Activated CD8-positive, alpha-beta memory T cell treated with anti-CD3 and anti-CD28 coated beads, Interleukin-2, amount 50 U/mL, for 4 hours (primary cell): Measurements from ENCODE around the gene CASP1.
"Not testable (repeated sequence)": the region's sequence is repeated elsewhere in the genome, so short reads cannot be mapped to it uniquely, and the experiment has no call there.

Source experiments
- DNase-seq: peaks from one replicate; pipeline ENCODE4 v3.0.0-alpha.2; 2020

The CASP1 gene

DNA sequence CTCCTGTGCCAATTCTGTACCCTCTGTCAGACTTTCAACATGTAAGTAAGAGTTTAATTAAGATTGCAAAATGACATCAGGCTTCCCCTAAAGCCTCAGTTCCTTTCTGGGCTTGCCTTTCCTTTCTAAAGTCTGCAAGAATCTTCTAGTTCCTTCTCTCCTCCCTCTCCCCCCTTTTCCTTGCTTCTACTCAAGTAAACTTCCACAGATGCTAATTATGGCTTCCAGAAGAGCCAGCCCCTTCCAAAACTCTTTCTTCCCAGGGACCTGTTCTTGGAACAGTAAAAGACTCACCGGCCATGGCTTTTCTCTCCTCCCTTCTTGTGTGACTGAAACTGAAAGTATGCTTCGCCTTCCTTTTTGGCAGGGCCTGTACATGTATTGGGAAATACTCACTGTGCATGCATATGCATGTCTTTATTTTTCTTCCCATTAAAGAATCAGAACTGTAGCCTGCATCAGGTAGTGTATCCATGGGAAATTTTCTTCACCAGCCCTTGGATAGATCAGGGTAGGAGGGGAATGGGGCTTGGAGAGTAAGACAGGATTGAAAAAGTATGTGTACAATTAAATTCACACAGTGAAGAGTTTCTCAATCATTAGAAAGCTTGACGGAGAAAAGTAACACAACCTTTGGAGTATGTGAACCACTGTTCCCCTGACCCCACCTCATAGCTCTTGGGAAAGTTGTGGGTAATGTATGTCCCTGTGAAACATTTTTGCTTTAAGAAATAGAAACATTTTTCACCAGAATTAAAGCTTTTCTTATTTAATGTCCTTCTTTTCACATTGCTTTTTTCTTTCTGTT is at the start of gene CASP1:
CASP1 (minus strand) TSS at position 332 of the 808 bp plus-strand sequence; CDS start at position 301, 31 bp downstream.
- no peak for DNase-seq

GRCh38 chr11:105081412-105082150 is 46.6 kb upstream of the CASP1 start:
- no peak for DNase-seq

GRCh38 chr11:105080171-105080906 is 45.4 kb upstream of the CASP1 start:
- not testable (repeated sequence) for DNase-seq

- DNase-seq: no peak
Measured at GRCh38 chr11:105078283-105078682, 43.3 kb upstream of the CASP1 start.

DNA sequence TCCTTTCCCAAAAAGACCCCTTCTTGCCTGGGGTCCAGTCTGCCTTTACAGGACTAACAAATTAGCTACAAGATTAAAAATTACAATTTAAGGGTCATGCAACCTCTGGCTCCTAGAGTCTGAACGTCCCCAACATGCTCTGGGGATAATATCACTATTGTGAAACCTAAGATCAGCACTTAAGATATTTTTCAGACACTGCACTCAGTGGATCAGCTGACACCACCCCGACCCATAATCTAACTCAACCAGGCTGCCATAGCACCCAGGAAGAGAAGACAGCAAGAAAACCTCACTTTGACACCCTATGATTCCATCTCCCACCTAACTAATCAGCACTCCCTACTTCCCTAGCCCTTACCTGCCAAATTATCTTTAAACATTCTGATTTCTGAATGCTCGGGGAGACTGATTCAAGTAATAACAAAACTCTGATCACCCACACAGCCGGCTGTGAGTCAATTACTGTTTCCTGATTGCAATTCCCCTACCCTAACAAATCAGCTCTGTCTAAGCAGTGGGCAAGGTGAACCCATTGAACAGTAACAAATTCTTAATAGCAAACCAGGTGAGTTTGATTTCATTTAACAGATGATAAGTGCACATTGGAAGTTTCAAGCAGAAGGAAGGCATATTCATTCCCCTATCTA is 42.3 kb upstream of the CASP1 start:
- not testable (repeated sequence) for DNase-seq

DNA sequence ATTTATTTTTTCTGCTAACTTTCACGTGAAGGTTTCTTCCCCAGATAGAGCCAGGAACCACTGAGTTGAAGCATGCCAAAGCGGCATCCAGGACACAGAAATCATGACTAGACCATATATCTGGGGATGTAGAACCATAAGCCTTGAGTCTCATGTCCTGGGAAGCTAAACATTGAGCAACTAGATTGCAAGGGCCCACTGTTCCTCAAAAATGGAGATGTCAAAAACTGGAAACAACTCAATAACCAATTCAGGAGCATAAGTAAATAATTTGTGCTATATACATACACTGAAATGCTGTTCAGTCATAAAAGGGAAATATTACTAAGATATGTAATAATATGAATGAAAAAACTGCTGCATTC is 39.2 kb upstream of the CASP1 start:
- DNase-seq: no peak

- DNase-seq: no peak
Measured at GRCh38 chr11:105073456-105074165, 38.7 kb upstream of the CASP1 start.

DNA sequence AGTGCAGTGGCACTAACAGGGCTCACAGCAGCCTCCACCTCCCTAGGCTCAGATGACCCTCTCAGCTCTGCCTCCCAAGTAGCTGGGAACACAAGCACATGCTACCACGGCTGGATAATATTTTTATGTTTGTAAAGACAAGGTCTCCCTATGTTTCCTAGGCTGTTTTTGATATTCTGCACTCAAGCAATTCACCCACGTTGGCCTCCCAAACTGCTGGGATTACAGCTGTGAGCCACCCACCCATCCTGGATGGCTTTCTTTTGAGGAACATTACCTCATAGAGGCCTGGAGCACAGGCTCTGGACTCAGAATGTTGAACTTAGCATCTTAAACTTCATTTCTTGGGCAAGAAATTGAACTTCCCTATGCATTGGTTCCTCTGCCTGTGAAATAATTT is 37.1 kb upstream of the CASP1 start:
- DNase-seq: not testable (repeated sequence)

GRCh38 chr11:105071089-105071732 is 36.3 kb upstream of the CASP1 start:
- DNase-seq: no peak

DNA sequence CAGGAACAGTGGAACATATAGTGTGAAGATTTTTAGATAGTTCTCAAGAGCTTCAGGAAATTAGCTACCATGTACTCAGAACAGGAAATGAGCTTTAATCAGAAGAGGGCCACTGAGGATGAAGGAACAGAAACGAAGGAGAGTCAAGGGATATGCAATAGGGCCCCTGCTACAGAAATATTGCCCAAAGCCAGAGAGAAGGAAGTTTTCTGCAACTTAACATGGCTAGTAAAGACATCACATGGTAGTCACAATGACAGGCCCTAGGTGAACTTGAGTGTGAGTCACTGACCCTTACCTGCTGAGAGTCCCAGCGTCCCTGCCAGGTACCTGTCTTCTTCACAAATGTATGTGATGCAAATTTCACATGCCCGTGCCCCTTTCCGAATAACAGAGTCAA is 35.4 kb upstream of the CASP1 start:
- DNase-seq: no peak

DNA sequence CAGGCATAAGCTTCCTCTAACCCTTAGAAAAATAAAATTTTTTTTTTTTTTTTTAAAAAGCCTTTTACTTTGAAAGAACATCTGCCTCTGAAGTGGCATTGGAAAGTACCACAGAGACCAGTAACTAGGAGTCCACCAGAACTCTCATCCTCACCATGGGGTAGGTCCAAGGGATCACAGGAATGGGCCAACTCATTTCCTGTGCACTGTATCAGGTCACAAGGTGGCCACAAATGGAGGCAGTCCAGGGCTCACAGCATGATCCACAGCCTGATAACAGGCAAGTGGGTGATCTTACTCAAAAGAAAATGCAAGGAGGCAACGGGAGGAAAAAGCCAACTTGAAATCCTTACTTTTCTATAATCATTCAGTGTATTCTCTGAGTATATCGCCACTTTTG is 34.8 kb upstream of the CASP1 start:
- DNase-seq: not testable (repeated sequence)

DNA sequence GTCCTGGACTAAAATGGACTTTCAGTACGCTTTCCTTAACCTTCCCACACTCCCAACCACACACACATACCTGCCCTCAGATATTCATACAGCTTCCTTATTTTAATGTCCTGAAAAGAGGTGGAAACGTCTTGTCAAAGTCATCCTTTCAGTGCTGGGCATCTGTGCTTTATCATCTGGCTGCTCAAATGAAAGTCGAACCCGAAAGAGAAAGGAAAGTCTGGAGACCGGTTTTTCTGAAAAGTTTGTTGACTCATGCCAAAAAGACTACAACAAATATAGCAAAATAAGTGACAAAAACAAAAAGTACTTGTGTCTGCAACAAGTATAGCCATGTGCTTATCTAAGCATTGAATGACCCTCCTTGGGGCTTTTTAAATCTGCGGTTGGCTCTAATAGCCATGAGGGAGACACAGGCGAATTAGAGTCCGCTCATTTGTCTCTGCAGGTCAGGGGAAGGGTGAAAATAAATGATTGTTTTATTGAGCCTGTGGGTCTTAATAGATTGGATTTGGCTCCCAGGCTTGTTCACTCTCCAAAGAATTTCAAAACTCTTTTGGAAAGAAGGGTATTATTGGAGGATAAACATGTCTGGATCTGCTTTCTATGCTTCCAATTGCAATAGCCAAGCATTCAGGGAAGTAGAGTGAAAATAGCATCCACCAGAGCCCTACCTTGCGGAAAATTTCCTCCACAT is 28.4 kb upstream of the CASP1 start:
- DNase-seq: not testable (repeated sequence)

DNA sequence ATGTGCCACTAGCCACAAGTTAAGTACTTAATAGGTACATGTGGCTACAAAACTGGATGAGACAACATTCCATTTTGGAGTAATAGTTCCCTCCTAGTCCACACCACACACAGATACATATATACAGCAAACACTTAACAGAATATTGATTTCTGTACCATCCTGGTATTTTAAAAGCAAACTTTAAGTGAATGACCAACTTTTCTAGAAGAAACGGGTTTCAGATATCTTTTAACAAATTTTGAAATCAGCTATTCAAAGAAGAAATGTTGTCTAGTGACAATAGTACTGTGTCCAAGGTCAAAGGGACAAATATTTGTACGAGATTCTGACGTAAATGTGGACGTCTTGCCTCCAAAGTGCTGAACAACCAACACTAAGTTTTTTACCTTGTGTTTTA is 22.5 kb upstream of the CASP1 start:
- no peak for DNase-seq

GRCh38 chr11:105056446-105056845 is 21.5 kb upstream of the CASP1 start:
- no peak for DNase-seq

DNA sequence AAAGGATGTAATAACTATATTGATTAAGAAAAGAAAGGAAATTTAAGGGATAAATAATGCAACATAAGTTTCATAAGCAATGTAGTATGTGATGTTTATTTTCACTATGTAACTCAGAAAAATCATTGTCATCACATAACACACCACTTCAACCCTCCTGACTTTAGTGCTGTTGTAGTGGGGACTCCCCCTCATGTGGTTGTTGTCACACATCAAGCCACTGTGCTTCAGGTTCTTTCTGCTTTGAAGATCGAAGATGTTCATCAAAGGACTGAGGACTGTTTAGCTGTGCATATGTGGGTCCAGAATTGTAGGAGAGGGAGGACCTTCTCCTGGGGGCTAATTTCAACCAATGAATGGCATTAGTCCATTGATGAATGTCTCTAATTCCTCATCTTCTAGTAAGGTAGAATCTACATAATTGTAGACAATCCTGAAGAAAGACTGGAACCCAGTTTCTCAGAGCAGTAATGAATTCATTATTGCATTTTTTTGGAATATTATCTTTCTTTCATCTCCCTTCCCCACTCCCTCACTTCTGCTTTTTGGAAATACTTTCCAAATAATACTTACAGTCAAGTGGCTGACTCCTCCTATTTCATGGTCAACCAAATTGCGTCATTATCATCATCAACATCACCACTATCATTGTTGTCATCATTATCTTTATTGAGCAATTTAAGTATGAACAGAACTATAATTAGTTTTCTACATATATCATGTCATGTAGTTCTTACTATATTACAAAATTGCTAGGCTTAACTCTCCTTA is 20.0 kb upstream of the CASP1 start:
- DNase-seq: no peak

DNA sequence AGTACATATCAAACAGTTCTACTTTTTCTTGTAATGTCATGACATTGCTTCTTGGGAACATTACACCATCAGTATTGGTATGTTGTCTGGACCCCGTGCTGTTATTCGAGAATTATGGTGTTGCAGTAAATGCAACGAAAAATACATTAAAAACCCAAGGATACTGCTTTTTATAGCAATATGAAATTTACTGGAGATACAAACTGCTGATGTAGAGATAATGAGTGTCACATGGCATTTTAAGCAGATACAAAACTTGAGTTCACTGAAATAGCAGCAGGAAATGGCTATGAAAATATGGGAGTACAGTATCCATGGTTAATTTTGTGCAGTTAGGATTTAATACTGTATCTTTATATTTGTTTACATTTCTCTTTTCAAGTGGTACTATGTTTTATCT is 17.5 kb upstream of the CASP1 start:
- no peak for DNase-seq

DNA sequence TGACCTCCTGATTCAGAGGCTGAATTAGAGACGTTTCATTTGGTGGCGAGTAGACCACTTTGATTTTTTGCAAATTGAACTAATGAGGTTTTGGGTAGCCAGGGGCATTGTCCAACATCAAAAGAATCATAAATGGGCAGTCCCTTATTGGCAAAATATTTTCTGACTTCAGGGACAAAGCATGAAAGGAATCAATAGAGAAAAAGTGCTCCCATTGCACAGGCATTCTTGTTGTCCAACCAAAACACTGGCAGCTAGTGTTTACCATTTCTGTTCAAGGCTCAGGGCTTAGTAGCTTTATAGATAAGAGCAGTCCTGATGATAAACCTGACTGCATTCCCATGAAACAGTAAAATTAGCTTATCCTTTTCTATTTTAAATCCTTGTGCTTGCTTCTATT is 16.6 kb upstream of the CASP1 start:
- DNase-seq: no peak

- no peak for DNase-seq
Measured at GRCh38 chr11:105049481-105049880, 14.5 kb upstream of the CASP1 start.

DNA sequence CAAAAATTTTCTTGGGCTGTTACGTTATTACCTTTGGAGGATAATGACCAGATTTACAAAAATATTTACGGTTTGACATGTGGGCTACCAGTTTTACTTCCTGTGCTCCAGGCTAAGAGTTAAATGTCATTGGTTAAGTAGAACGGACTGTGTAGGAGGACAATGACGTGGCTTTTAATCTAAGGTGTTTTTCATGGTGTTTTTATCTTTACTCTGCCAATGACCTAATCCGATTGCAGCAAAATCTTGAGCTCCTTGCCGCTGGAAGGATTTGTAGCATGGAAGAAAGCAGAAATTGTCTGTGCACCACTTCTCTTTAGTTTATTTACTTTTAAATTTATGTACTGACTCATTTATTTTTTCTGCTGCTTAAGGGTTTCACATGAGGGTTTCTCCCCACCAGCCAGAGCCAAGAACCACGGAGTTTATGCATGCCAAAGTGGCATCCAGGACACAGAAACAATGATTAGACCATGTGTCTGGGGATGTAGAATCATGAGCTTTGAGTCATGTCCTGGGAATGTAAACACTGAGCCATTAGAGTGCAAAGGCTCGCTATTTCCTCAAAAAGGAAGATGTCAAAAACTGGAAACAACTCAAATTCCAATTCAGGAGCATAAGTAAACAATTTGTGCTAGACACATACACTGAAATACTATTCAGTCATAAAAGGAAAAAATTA is 12.1 kb upstream of the CASP1 start:
- no peak for DNase-seq
